B cell (primary cell): Measurements from ENCODE around the gene PLXNB2. TPM values are rescaled to one million over a fixed set of nuclear protein-coding genes. Genes with fewer than 3 reads are reported as not detected.

Source experiments
- ATAC-seq: fragments of 200-7000 bp; cut with Tn5 transposase; one replicate; pipeline ENCODE4 v1.10.0; 2021; ENCODE audit warnings: low read depth, mild to moderate bottlenecking, moderate number of reproducible peaks, moderate library complexity
- CTCF ChIA-PET: fragments of 350-600 bp; sonication (Branson Sonifier 250); formaldehyde crosslinking; loops from one replicate; lab custom pipeline; 2021; ENCODE audit warnings: antibody characterized with exemption, inconsistent platforms; lab: Charles Lee
- POLR2A ChIA-PET: fragments of 350-600 bp; sonication (Branson Sonifier 250); formaldehyde crosslinking; loops from one replicate; lab custom pipeline; 2021; ENCODE audit warnings: antibody characterized with exemption; lab: Charles Lee
- DNase-seq: peaks from one replicate; pipeline ENCODE4 v3.0.0; 2013
- H2AFZ ChIP-seq: 2 replicates; pipeline ENCODE4 v1.6.1; 2012; ENCODE audit warnings: mild to moderate bottlenecking, low read depth, low read length; ENCODE audit not compliant: insufficient read depth, poor library complexity, severe bottlenecking
- H3K27ac ChIP-seq, 2 donors: 1 replicate in 1 of 2; 2 replicates in 1 of 2; pipeline ENCODE4 v1.5.1; 2012 to 2013; ENCODE audit warnings: low read length in 2 of 2, mild to moderate bottlenecking in 2 of 2, moderate library complexity in 1 of 2
- H3K27me3 ChIP-seq, 4 experiments: fragments of 200-600 bp in 1 of 4; sonication (generic) in 1 of 4; replicated peaks in 1 of 4; 1 replicate in 2 of 4; 2 replicates in 2 of 4; pipeline versions ENCODE4 v1.6.1 to v1.7.0; 2013 to 2016; ENCODE audit warnings: low read length in 3 of 4, mild to moderate bottlenecking in 2 of 4, mixed read lengths in 1 of 4, moderate library complexity in 1 of 4; ENCODE audit not compliant: insufficient read depth in 4 of 4, control insufficient read depth in 3 of 4; ENCODE audit errors: control extremely low read depth in 1 of 4
- H3K36me3 ChIP-seq, 2 experiments: replicated peaks in 1 of 2; 1 replicate in 1 of 2; 2 replicates in 1 of 2; pipeline versions ENCODE4 v1.6.1 to v1.7.1; 2013; ENCODE audit warnings: low read length in 1 of 2; ENCODE audit not compliant: insufficient read depth in 2 of 2, control insufficient read depth in 1 of 2; ENCODE audit errors: control extremely low read depth in 1 of 2, extremely low read depth in 1 of 2
- H3K4me1 ChIP-seq, 2 donors: fragments of 200-600 bp in 1 of 2; sonication (generic) in 1 of 2; 1 replicate in 1 of 2; 2 replicates in 1 of 2; pipeline versions ENCODE4 v1.5.1 to v1.6.1; 2013 to 2017; ENCODE audit warnings: low read length in 2 of 2; ENCODE audit not compliant: control insufficient read depth in 2 of 2, insufficient read depth in 2 of 2
- H3K4me2 ChIP-seq: replicated peaks from 2 replicates; pipeline ENCODE3; 2012; ENCODE audit warnings: mild to moderate bottlenecking, low read depth, low read length; ENCODE audit not compliant: poor library complexity, severe bottlenecking
- H3K4me3 ChIP-seq, 5 experiments: fragments of 200-600 bp in 1 of 5; sonication (generic) in 1 of 5; 1 replicate in 3 of 5; 2 replicates in 2 of 5; pipeline versions ENCODE4 v1.5.1 to v1.7.0; 2011 to 2016; ENCODE audit warnings: low read length in 4 of 5, mild to moderate bottlenecking in 4 of 5, low read depth in 2 of 5, control low read depth in 1 of 5, moderate library complexity in 1 of 5; ENCODE audit not compliant: insufficient read depth in 1 of 5; ENCODE audit errors: control extremely low read depth in 1 of 5, extremely low read depth in 1 of 5
- H3K79me2 ChIP-seq: fragments of 200-600 bp; sonication (generic); one replicate; pipeline ENCODE4 v1.6.0; 2016; ENCODE audit warnings: low read length; ENCODE audit not compliant: control insufficient read depth, insufficient read depth
- H3K9ac ChIP-seq: fragments of 200-600 bp; sonication (generic); 2 replicates; pipeline ENCODE4 v1.6.1; 2017; ENCODE audit warnings: mild to moderate bottlenecking, low read length, moderate library complexity
- H3K9me3 ChIP-seq, 3 donors: one replicate each; pipeline versions ENCODE4 v1.6.1 to v1.7.1; 2013; ENCODE audit warnings: low read length in 2 of 3; ENCODE audit not compliant: control insufficient read depth in 2 of 3, insufficient read depth in 1 of 3; ENCODE audit errors: control extremely low read depth in 1 of 3
- H4K20me1 ChIP-seq: 2 replicates; pipeline ENCODE4 v1.6.0; 2012; ENCODE audit warnings: mild to moderate bottlenecking, low read length; ENCODE audit not compliant: insufficient read depth, control insufficient read depth, poor library complexity, severe bottlenecking
- H3K27ac Mint-ChIP-seq: one replicate; pipeline ENCODE4 v1.8.0; 2021; ENCODE audit warnings: mixed read lengths
- H3K27me3 Mint-ChIP-seq: one replicate; pipeline ENCODE4 v1.8.0; 2021; ENCODE audit warnings: mixed read lengths
- H3K4me1 Mint-ChIP-seq: one replicate; pipeline ENCODE4 v1.8.0; 2021; ENCODE audit warnings: mixed read lengths
- H3K4me3 Mint-ChIP-seq: one replicate; pipeline ENCODE4 v1.8.0; 2021; ENCODE audit warnings: mixed read lengths
- H3K9me3 Mint-ChIP-seq: one replicate; pipeline ENCODE4 v1.8.0; 2022; ENCODE audit warnings: mixed read lengths; ENCODE audit not compliant: insufficient read depth
- CTCF ChIP-seq: fragments of 200-600 bp; IDR thresholded peaks from one replicate; pipeline ENCODE4 v1.8.0; 2022; ENCODE audit warnings: antibody characterized with exemption, mild to moderate bottlenecking
- EZH2 ChIP-seq: IDR thresholded peaks from 2 replicates; pipeline ENCODE4 v1.6.1; 2012; ENCODE audit warnings: borderline replicate concordance, low read depth, mild to moderate bottlenecking, moderate library complexity, low read length; ENCODE audit not compliant: insufficient read depth, poor library complexity, severe bottlenecking
- WGBS: methylation state at CpG from one replicate; pipeline ENCODE4 v1.1.5; 2013; ENCODE audit warnings: missing lambda C conversion rate; ENCODE audit not compliant: insufficient coverage; 5-methylcytosine and 5-hydroxymethylcytosine counted together
- intact Hi-C: fragments of 100-400 bp; cut with micrococcal nuclease; formaldehyde crosslinking; loops from one replicate; pipeline ENCODE4 v1.10.0; 2022
- polyA plus RNA-seq: library from polyadenylated mRNA; depleted of rRNA; stranded (reverse); fragments of >200 nt; gene quantifications from 2 replicates; pipeline ENCODE4 v1.2.3, GENCODE V29; 2012
- total RNA-seq, 2 donors: library from RNA; stranded (reverse); fragments of 120-200 nt in 1 of 2; gene quantifications; 1 replicate in 1 of 2; 2 replicates in 1 of 2; pipeline versions ENCODE4 v1.2.3 to v1.2.4, GENCODE V29; 2013 to 2022

PLXNB2 gene
- total and polyA plus RNA-seq, 2 donors (not counting 1 experiment from before 2014, with no cell fraction given) = 5.2 to 31.4 TPM

- H3K27ac Mint-ChIP-seq = peak overlapping the region; percentile 97
- Histone ChIP-seq H3K27me3 (no peaks in the 10 kb centered on the region), H3K4me2 (peak overlapping the region; percentile 93), H3K9me3 (peaks cover 0 to 2% (median 0%) of the 10 kb centered on the region in 3 donors), H3K9ac (peak overlapping the region; percentile 68), H3K79me2 (no peaks in the 10 kb centered on the region), H3K27ac (peak overlapping the region; percentile 63 to 71), H3K4me1 (peaks cover 23 to 48% of the 10 kb centered on the region in 2 donors), H2AFZ (peak overlapping the region; percentile 78), H4K20me1 (no peaks in the 10 kb centered on the region), H3K4me3 (peak overlapping the region in 4 of 5 experiments; percentile 34 to 61 (median 45)), H3K36me3 (no peaks in the 10 kb centered on the region)
- H3K4me3 Mint-ChIP-seq = peak overlapping the region; percentile 88
- intact Hi-C loops = loop anchor here (1.0 to 2.0 kb wide), 3 partner anchors 8 to 14 kb away; partner anchors contain the start of gene DENND6B
- ATAC-seq (peak; percentile 86), DNase-seq (peak; percentile 89)
- peaks cover 43% of the 10 kb centered on the region for H3K4me1 Mint-ChIP-seq
- POLR2A ChIA-PET = interaction anchor here (0.5 to 7.0 kb wide), 8 partner anchors 12 to 213 kb away, joined by 3 to 61 read pairs (median 6); partner anchors contain the start of gene DENND6B
- H3K27me3 Mint-ChIP-seq = no peaks in the 10 kb centered on the region
- CTCF ChIA-PET = interaction anchor here (0.6 to 5.1 kb wide), 10 partner anchors 8 to 211 kb away, joined by 3 to 37 read pairs (median 4); partner anchors contain the start of genes DENND6B and SCO2
- no peaks in the 10 kb centered on the region for H3K9me3 Mint-ChIP-seq
- 8% methylated on average over 33 of the region's 33 CpGs for WGBS
- TF ChIP-seq EZH2 = no peak
- no peak for TF ChIP-seq CTCF
Measured at GRCh38 chr22:50314455-50315288, 7.2 kb upstream of the PLXNB2 start.
